Activated naive CD8-positive, alpha-beta T cell treated with anti-CD3 and anti-CD28 coated beads for 36 hours (primary cell): ENCODE data around the gene EME1. TPM values are rescaled to one million over a fixed set of nuclear protein-coding genes. Genes with fewer than 3 reads are reported as not detected.

Source experiments
- total RNA-seq, 2 experiments: library from RNA; stranded (reverse); gene quantifications; one replicate each; pipeline ENCODE4 v1.2.3, GENCODE V29; 2021

The EME1 gene
- total RNA-seq, 2 experiments from 2014 or later: 34.0 to 34.4 TPM

Other genes starting within 250 kb of the EME1 start
- gene SAMD14, start 243.1 kb upstream of the EME1 start, total RNA-seq: under 1 TPM; 0.47 to 0.66 TPM
- 10 to 100 TPM; 50.9 to 52.0 TPM for gene PPP1R9B, start 222.6 kb upstream of the EME1 start, total RNA-seq
- gene SGCA, start 207.2 kb upstream of the EME1 start, total RNA-seq: under 1 TPM in 1 of 2 experiments, not detected in 1; 0.38 TPM
- gene COL1A1, start 171.6 kb upstream of the EME1 start, total RNA-seq: under 1 TPM; 0.72 to 0.78 TPM
- gene TMEM92, start 98.8 kb upstream of the EME1 start, total RNA-seq: not detected
- 10 to 100 TPM; 17.7 to 19.6 TPM for gene XYLT2, start 27.1 kb upstream of the EME1 start, total RNA-seq
- gene MRPL27, start within 50 bp of the EME1 start, total RNA-seq: 10 to 100 TPM; 72.1 to 75.1 TPM
- 100 to 1,000 TPM; 110 to 112 TPM for gene LRRC59, start 24.3 kb downstream of the EME1 start, total RNA-seq
- gene ACSF2, start 53.0 kb downstream of the EME1 start, total RNA-seq: 1 to 10 TPM; 9.2 to 9.7 TPM
- not detected for gene CHAD, start 95.7 kb downstream of the EME1 start, total RNA-seq
- 10 to 100 TPM; 36.5 to 37.0 TPM for gene RSAD1, start 105.6 kb downstream of the EME1 start, total RNA-seq
- 1 to 10 TPM in 1 of 2 experiments, under 1 TPM in 1; 0.56 to 1.1 TPM for gene MYCBPAP, start 135.2 kb downstream of the EME1 start, total RNA-seq
- gene EPN3, start 159.5 kb downstream of the EME1 start, total RNA-seq: not detected
- gene SPATA20, start 173.9 kb downstream of the EME1 start, total RNA-seq: 10 to 100 TPM; 32.4 to 36.3 TPM
- under 1 TPM in 1 of 2 experiments, not detected in 1; 0.06 TPM for gene CACNA1G, start 187.5 kb downstream of the EME1 start, total RNA-seq